H9 (cell line): ENCODE data around the gene TMEM119. TPM values are rescaled to one million over a fixed set of nuclear protein-coding genes. Genes with fewer than 3 reads are reported as not detected.
A peak's percentile ranks its signal among the peaks of the same experiment; 100 is the strongest.

Experiments used
- DNase-seq: peaks from one replicate; pipeline ENCODE4 v3.0.0-alpha.2; 2017
- H2AFZ ChIP-seq: one replicate; pipeline ENCODE4 v1.6.1; 2013; ENCODE audit warnings: mild to moderate bottlenecking, low read length, control low read depth, moderate library complexity
- H2AK5ac ChIP-seq: 2 replicates; pipeline ENCODE4 v1.6.1; 2013; ENCODE audit warnings: low read length, control low read depth, mixed read lengths; ENCODE audit not compliant: insufficient read length
- H2BK120ac ChIP-seq: one replicate; pipeline ENCODE4 v1.6.1; 2013; ENCODE audit warnings: low read depth, mild to moderate bottlenecking, low read length, control low read depth, inconsistent platforms; ENCODE audit not compliant: poor library complexity, severe bottlenecking
- H2BK12ac ChIP-seq: 2 replicates; pipeline ENCODE4 v1.6.1; 2013; ENCODE audit warnings: low read length, control low read depth, mixed read lengths, low read depth; ENCODE audit not compliant: insufficient read length
- H2BK15ac ChIP-seq: 2 replicates; pipeline ENCODE4 v1.6.1; 2013; ENCODE audit warnings: low read depth, low read length, control low read depth
- H2BK20ac ChIP-seq: one replicate; pipeline ENCODE4 v1.6.1; 2013; ENCODE audit warnings: low read depth, mild to moderate bottlenecking, low read length, control low read depth, inconsistent platforms; ENCODE audit not compliant: poor library complexity, severe bottlenecking
- H2BK5ac ChIP-seq: 2 replicates; pipeline ENCODE4 v1.6.1; 2013; ENCODE audit warnings: low read length, control low read depth, mixed read lengths; ENCODE audit not compliant: insufficient read length
- H3K14ac ChIP-seq: 2 replicates; pipeline ENCODE4 v1.6.1; 2013; ENCODE audit warnings: low read length, control low read depth; ENCODE audit not compliant: insufficient read depth
- H3K18ac ChIP-seq: 2 replicates; pipeline ENCODE4 v1.6.1; 2013; ENCODE audit warnings: low read depth, mild to moderate bottlenecking, mixed read lengths, low read length, control low read depth; ENCODE audit not compliant: insufficient read length
- H3K23ac ChIP-seq: 2 replicates; pipeline ENCODE4 v1.6.1; 2013; ENCODE audit warnings: low read length, control low read depth, mixed read lengths, low read depth; ENCODE audit not compliant: insufficient read length
- H3K23me2 ChIP-seq: 2 replicates; pipeline ENCODE4 v1.6.1; 2013; ENCODE audit warnings: low read depth, mild to moderate bottlenecking, mixed read lengths, low read length, control low read depth; ENCODE audit not compliant: insufficient read length, poor library complexity, severe bottlenecking
- H3K27ac ChIP-seq: 2 replicates; pipeline ENCODE4 v1.5.1; 2013; ENCODE audit warnings: low read length, control low read depth, mixed read lengths, low read depth; ENCODE audit not compliant: insufficient read length
- H3K27me3 ChIP-seq: 2 replicates; pipeline ENCODE4 v1.6.1; 2013; ENCODE audit warnings: low read length, control low read depth, inconsistent platforms; ENCODE audit not compliant: insufficient read depth
- H3K4ac ChIP-seq: 2 replicates; pipeline ENCODE4 v1.6.1; 2013; ENCODE audit warnings: low read depth, mild to moderate bottlenecking, control low read depth, inconsistent platforms, low read length, moderate library complexity
- H3K4me1 ChIP-seq: 2 replicates; pipeline ENCODE4 v1.6.1; 2013; ENCODE audit warnings: low read length, control low read depth, inconsistent platforms; ENCODE audit not compliant: insufficient read depth
- H3K4me2 ChIP-seq: 2 replicates; pipeline ENCODE4 v1.6.1; 2013; ENCODE audit warnings: low read length, control low read depth, mixed read lengths; ENCODE audit not compliant: insufficient read length, insufficient read depth
- H3K56ac ChIP-seq: 2 replicates; pipeline ENCODE4 v1.6.1; 2013; ENCODE audit warnings: low read depth, mild to moderate bottlenecking, mixed read lengths, low read length, control low read depth; ENCODE audit not compliant: insufficient read length
- H3K79me1 ChIP-seq: 2 replicates; pipeline ENCODE4 v1.6.1; 2013; ENCODE audit warnings: low read depth, mild to moderate bottlenecking, moderate library complexity, low read length, control low read depth, inconsistent platforms; ENCODE audit not compliant: insufficient read depth, poor library complexity, severe bottlenecking
- H3K79me2 ChIP-seq: 2 replicates; pipeline ENCODE4 v1.6.1; 2013; ENCODE audit warnings: low read length, control low read depth, inconsistent platforms; ENCODE audit not compliant: insufficient read depth
- H3K9ac ChIP-seq: 2 replicates; pipeline ENCODE4 v1.6.1; 2013; ENCODE audit warnings: low read length, control low read depth, mixed read lengths; ENCODE audit not compliant: insufficient read length; ENCODE audit errors: extremely low read depth
- H3K9me3 ChIP-seq: one replicate; pipeline ENCODE4 v1.6.1; 2013; ENCODE audit warnings: low read depth, low read length, inconsistent platforms; ENCODE audit not compliant: control insufficient read depth
- H3T11ph ChIP-seq: one replicate; pipeline ENCODE4 v1.6.1; 2013; ENCODE audit warnings: mild to moderate bottlenecking, low read length, control low read depth, inconsistent platforms
- H4K20me1 ChIP-seq: one replicate; pipeline ENCODE4 v1.6.1; 2013; ENCODE audit not compliant: control insufficient read depth, insufficient read length, insufficient read depth
- H4K5ac ChIP-seq: 2 replicates; pipeline ENCODE4 v1.6.1; 2013; ENCODE audit warnings: low read depth, mild to moderate bottlenecking, mixed read lengths, low read length, control low read depth; ENCODE audit not compliant: insufficient read length
- H4K8ac ChIP-seq: replicated peaks from 2 replicates; pipeline ENCODE4 v1.6.1; 2013; ENCODE audit warnings: low read length, control low read depth, mixed read lengths, low read depth; ENCODE audit not compliant: insufficient read length
- H4K91ac ChIP-seq: 2 replicates; pipeline ENCODE4 v1.6.1; 2013; ENCODE audit warnings: low read depth, mild to moderate bottlenecking, moderate library complexity, mixed read lengths, low read length, control low read depth; ENCODE audit not compliant: insufficient read length
- H3K27ac Mint-ChIP-seq, 3 experiments: 2 replicates in 2 of 3; 3 replicates in 1 of 3; pipeline ENCODE4 v1.8.0; 2020 to 2021; ENCODE audit warnings: mixed read lengths in 3 of 3, mild to moderate bottlenecking in 1 of 3, moderate library complexity in 1 of 3
- H3K27me3 Mint-ChIP-seq: 2 replicates; pipeline ENCODE4 v1.8.0; 2021; ENCODE audit warnings: low read depth, mild to moderate bottlenecking, moderate library complexity, mixed read lengths
- H3K36me3 Mint-ChIP-seq, 3 experiments: 2 replicates in 2 of 3; 3 replicates in 1 of 3; pipeline ENCODE4 v1.8.0; 2020 to 2021; ENCODE audit warnings: low read depth in 3 of 3, mixed read lengths in 3 of 3; ENCODE audit not compliant: insufficient read depth in 1 of 3
- H3K4me1 Mint-ChIP-seq, 2 experiments: 2 replicates each; pipeline ENCODE4 v1.8.0; 2020; ENCODE audit warnings: mixed read lengths in 2 of 2
- H3K4me3 Mint-ChIP-seq, 2 experiments: 2 replicates in 1 of 2; 3 replicates in 1 of 2; pipeline ENCODE4 v1.8.0; 2020 to 2021; ENCODE audit warnings: mild to moderate bottlenecking in 2 of 2, mixed read lengths in 2 of 2, moderate library complexity in 1 of 2
- H3K9me3 Mint-ChIP-seq, 2 experiments: 2 replicates in 1 of 2; 3 replicates in 1 of 2; pipeline ENCODE4 v1.8.0; 2020; ENCODE audit warnings: mild to moderate bottlenecking in 2 of 2, mixed read lengths in 2 of 2, moderate library complexity in 1 of 2
- WGBS: extraction: QIAGEN DNeasy Blood & Tissue Kit; methylation state at CpG from one replicate; pipeline ENCODE4 v1.1.7; 2013; ENCODE audit warnings: missing lambda C conversion rate, low lambda C conversion rate, mixed read lengths; ENCODE audit not compliant: insufficient read length; ENCODE audit errors: extremely low coverage; 5-methylcytosine and 5-hydroxymethylcytosine counted together
- total RNA-seq: library from RNA; stranded (reverse); gene quantifications from 2 replicates; pipeline ENCODE4 v1.2.1, GENCODE V29; 2021
- TF ChIP-seq, protein P1 (sequence below): fragments of 200-600 bp; sonication (generic); conservative IDR thresholded peaks from 3 replicates; pipeline ENCODE4 v1.8.0; 2021; ENCODE audit warnings: antibody characterized with exemption, mild to moderate bottlenecking

Gene TMEM119
- total RNA-seq, 1 experiment from 2014 or later, result not detected

DNA sequence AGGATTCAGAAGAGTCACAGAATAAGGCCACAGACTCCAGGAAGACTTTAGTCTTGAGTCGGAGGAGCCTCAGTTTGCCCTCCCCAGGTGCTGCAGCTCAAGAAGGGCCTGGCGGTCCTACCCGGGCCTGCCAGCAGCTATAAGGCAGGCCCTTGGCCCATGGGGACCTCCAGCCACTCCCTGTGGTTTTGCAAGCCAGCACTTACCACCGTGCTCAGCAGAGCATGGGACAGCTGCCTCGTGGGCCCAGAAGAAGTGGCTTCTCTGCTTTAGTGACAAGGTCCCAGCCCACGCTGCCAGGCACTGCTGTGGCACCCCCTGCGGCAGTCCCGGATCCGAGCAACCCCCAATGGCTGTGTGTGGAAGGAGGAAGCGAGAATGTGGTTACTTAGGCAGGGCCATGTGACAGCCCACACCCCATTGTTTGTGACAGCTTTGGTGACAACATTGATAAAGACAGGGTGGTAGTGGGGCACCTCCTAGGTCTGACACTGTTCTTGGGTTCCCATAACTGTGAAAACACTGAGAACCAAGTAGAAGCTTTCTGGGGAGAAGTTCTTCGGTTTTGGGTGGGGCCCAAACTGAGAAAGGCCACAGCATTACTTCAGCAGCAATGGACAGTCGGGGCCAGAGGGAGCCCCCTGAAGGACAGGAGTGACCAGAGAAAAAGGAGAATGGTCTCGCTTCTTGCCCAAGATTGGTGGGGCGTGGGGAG, 35.8 kb upstream of the TMEM119 start, which contains the start of gene SELPLG:
SELPLG (minus strand) TSS at position 361 of the 715 bp plus-strand sequence. CDS start 9,587 bp downstream, outside the sequence.
- Histone ChIP-seq H3K18ac (no peak within 1 kb of the TSS), H2BK20ac (no peak within 1 kb of the TSS), H3K4ac (no peak within 1 kb of the TSS), H3K56ac (no peak within 1 kb of the TSS), H4K91ac (no peak within 1 kb of the TSS), H3K23ac (no peak within 1 kb of the TSS), H4K8ac (no peak within 1 kb of the TSS), H3K4me2 (no peak within 1 kb of the TSS), H3K27ac (no peak within 1 kb of the TSS), H2AFZ (no peak within 1 kb of the TSS), H3K9me3 (no peaks in the 10 kb centered on the region), H2BK120ac (no peak within 1 kb of the TSS), H3T11ph (no peak within 1 kb of the TSS), H2BK12ac (no peak within 1 kb of the TSS), H4K5ac (no peak within 1 kb of the TSS), H3K79me1 (no peaks in the 10 kb centered on the region), H3K9ac (no peak within 1 kb of the TSS), H3K23me2 (no peaks in the 10 kb centered on the region), H2BK15ac (no peak within 1 kb of the TSS), H3K4me1 (peaks cover 12% of the 10 kb centered on the region; the same call in 1 of the 2 replicates), H3K14ac (no peak within 1 kb of the TSS), H4K20me1 (no peaks in the 10 kb centered on the region), H3K27me3 (no peaks in the 10 kb centered on the region), H2BK5ac (no peak within 1 kb of the TSS), H3K79me2 (no peaks in the 10 kb centered on the region), H2AK5ac (no peak within 1 kb of the TSS)
- Mint-ChIP-seq H3K36me3 (no peaks in the 10 kb centered on the region), H3K27me3 (no peaks in the 10 kb centered on the region), H3K9me3 (no peaks in the 10 kb centered on the region), H3K4me1 (peaks cover 54 to 61% of the 10 kb centered on the region in 2 experiments), H3K27ac (peak within 1 kb of the TSS in 2 of 3 experiments; percentile 40 to 73; a peak in 4 of 7 replicates), H3K4me3 (no peak within 1 kb of the TSS; a peak in 1 of 5 replicates)
- WGBS, result no CpG with 5 or more reads among the region's 14 CpGs
- DNase-seq, result peak; percentile 30
- TF ChIP-seq, protein P1, sequence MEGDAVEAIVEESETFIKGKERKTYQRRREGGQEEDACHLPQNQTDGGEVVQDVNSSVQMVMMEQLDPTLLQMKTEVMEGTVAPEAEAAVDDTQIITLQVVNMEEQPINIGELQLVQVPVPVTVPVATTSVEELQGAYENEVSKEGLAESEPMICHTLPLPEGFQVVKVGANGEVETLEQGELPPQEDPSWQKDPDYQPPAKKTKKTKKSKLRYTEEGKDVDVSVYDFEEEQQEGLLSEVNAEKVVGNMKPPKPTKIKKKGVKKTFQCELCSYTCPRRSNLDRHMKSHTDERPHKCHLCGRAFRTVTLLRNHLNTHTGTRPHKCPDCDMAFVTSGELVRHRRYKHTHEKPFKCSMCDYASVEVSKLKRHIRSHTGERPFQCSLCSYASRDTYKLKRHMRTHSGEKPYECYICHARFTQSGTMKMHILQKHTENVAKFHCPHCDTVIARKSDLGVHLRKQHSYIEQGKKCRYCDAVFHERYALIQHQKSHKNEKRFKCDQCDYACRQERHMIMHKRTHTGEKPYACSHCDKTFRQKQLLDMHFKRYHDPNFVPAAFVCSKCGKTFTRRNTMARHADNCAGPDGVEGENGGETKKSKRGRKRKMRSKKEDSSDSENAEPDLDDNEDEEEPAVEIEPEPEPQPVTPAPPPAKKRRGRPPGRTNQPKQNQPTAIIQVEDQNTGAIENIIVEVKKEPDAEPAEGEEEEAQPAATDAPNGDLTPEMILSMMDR, result no peak
